Fibroblast of lung (primary cell): Measurements from ENCODE around the gene CAPG. TPM values are rescaled to one million over a fixed set of nuclear protein-coding genes. Genes with fewer than 3 reads are reported as not detected.

Source experiments
- DNase-seq, 2 donors: peaks; one replicate each; pipeline versions ENCODE4 v3.0.0 to v3.0.0-alpha.2; 2010; ENCODE audit warnings: low read depth in 2 of 2
- H2AFZ ChIP-seq: 2 replicates; pipeline ENCODE4 v1.5.1; 2012; ENCODE audit warnings: low read length, control low read depth, inconsistent platforms
- H3K27ac ChIP-seq: 2 replicates; pipeline ENCODE4 v1.5.1; 2011; ENCODE audit warnings: low read length, control low read depth; ENCODE audit not compliant: insufficient read depth
- H3K27me3 ChIP-seq: 2 replicates; pipeline ENCODE4 v1.5.1; 2011; ENCODE audit warnings: mild to moderate bottlenecking, low read length; ENCODE audit not compliant: control insufficient read depth, insufficient read depth
- H3K36me3 ChIP-seq: 2 replicates; pipeline ENCODE4 v1.5.1; 2011; ENCODE audit warnings: low read length; ENCODE audit not compliant: control insufficient read depth, insufficient read depth
- H3K4me1 ChIP-seq: 2 replicates; pipeline ENCODE4 v1.5.1; 2011; ENCODE audit warnings: low read length; ENCODE audit not compliant: control insufficient read depth, insufficient read depth; ENCODE audit errors: extremely low read depth
- H3K4me2 ChIP-seq: 2 replicates; pipeline ENCODE4 v1.5.1; 2011; ENCODE audit warnings: low read length, control low read depth; ENCODE audit not compliant: insufficient read depth; ENCODE audit errors: extremely low read depth
- H3K4me3 ChIP-seq, 4 experiments: fragments of 200-600 bp in 1 of 4; sonication (generic) in 1 of 4; replicated peaks in 1 of 4; 2 replicates each; pipeline ENCODE4 v1.5.1; 2011 to 2016; ENCODE audit warnings: low read length in 4 of 4, low read depth in 3 of 4, mild to moderate bottlenecking in 3 of 4, control low read depth in 2 of 4, inconsistent platforms in 1 of 4, mixed read lengths in 1 of 4; ENCODE audit not compliant: insufficient read depth in 1 of 4; ENCODE audit errors: control extremely low read depth in 1 of 4
- H3K79me2 ChIP-seq: 2 replicates; pipeline ENCODE4 v1.5.1; 2012; ENCODE audit warnings: mild to moderate bottlenecking, low read length, inconsistent platforms; ENCODE audit not compliant: control insufficient read depth, insufficient read depth
- H3K9ac ChIP-seq: 2 replicates; pipeline ENCODE4 v1.5.1; 2011; ENCODE audit warnings: mild to moderate bottlenecking, low read length, control low read depth; ENCODE audit not compliant: insufficient read depth
- H3K9me3 ChIP-seq: 2 replicates; pipeline ENCODE4 v1.5.1; 2012; ENCODE audit warnings: low read depth, low read length; ENCODE audit not compliant: control insufficient read depth, insufficient read depth
- H4K20me1 ChIP-seq: 2 replicates; pipeline ENCODE4 v1.5.1; 2011; ENCODE audit warnings: low read length; ENCODE audit not compliant: control insufficient read depth, insufficient read depth; ENCODE audit errors: extremely low read depth
- CTCF ChIP-seq, 2 donors: IDR thresholded peaks in 1 of 2; conservative IDR thresholded peaks in 1 of 2; 1 replicate in 1 of 2; 2 replicates in 1 of 2; pipeline ENCODE4 v1.5.1; 2011 to 2012; ENCODE audit warnings: low read length in 2 of 2, control low read depth in 1 of 2, inconsistent platforms in 1 of 2, low read depth in 1 of 2, mild to moderate bottlenecking in 1 of 2
- EZH2 ChIP-seq: IDR thresholded peaks from 2 replicates; pipeline ENCODE4 v1.5.1; 2012; ENCODE audit warnings: low read length, control low read depth, mild to moderate bottlenecking; ENCODE audit errors: missing control alignments
- polyA minus RNA-seq: library from RNA; depleted of rRNA, polyadenylated mRNA; stranded (reverse); fragments of >200 nt; gene quantifications from 2 replicates; pipeline ENCODE4 v1.2.3, GENCODE V29; 2011; ENCODE audit warnings: low replicate concordance
- polyA plus RNA-seq, 2 donors: library from polyadenylated mRNA; depleted of rRNA in 1 of 2; stranded (reverse) in 1 of 2; unstranded in 1 of 2; fragments of >200 nt; gene quantifications; 2 replicates each; pipeline ENCODE4 v1.2.1, GENCODE V29; 2011 to 2012; ENCODE audit warnings: missing spikeins in 1 of 2
- total RNA-seq: library from RNA; depleted of rRNA; stranded (reverse); fragments of >200 nt; gene quantifications from 2 replicates; pipeline ENCODE4 v1.2.1, GENCODE V29; 2014

The CAPG gene, protein sequence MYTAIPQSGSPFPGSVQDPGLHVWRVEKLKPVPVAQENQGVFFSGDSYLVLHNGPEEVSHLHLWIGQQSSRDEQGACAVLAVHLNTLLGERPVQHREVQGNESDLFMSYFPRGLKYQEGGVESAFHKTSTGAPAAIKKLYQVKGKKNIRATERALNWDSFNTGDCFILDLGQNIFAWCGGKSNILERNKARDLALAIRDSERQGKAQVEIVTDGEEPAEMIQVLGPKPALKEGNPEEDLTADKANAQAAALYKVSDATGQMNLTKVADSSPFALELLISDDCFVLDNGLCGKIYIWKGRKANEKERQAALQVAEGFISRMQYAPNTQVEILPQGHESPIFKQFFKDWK
- 105 and 193 TPM in 2 replicates for total RNA-seq
- 43.8 and 159 TPM in 2 replicates for polyA plus RNA-seq
- polyA plus RNA-seq (2012): 64.0 and 211 TPM in 2 replicates
- polyA minus RNA-seq: 38.6 and 96.8 TPM in 2 replicates

DNA sequence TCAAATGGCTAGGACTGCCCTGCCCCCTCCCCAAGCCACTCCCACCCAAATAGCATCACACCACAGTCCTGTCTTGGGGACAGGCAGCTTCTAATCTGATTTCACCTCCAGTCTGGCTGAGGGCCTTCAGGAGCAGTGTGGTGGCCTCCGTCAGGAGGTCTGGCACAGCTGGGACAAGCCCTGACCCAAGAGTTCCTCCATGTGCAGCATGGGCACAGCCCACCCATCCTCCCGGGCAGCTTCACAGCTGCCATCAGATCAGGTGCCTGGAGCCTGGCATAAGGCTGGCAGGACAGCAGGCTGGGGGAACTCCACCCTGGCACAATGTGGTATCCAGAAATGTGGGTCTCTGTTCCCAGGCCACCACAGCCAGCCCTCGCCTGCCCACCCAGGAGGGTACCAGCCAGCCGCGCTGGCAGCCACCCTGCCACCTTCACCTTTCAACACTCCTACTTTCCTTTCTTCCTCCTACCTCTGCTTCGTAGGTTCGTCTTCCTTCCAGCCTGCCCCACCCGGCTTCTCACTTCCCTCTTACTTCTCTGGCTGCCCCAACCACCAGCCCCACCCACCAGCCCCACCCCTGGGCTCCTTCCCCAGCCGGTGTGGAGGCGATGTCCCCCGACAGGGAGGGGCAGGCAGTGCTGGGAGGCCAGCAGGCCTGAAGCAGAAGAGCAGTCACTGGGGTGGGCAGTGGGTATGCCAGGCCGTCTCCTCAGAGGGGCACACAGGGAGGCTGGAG lies at the start of gene CAPG:
TSS of gene CAPG (minus strand) at position 522 of the 739 bp plus-strand sequence. CDS start 8,221 bp downstream, outside the sequence.
- H3K9me3 ChIP-seq: no peaks in the 10 kb centered on the region
- H3K4me1 ChIP-seq: peaks cover 4% of the 10 kb centered on the region
- no peak within 1 kb of the TSS for H3K9ac ChIP-seq
- no peaks in the 10 kb centered on the region for H3K27me3 ChIP-seq
- no peak within 1 kb of the TSS for H3K4me2 ChIP-seq
- no peaks in the 10 kb centered on the region for H3K79me2 ChIP-seq
- no peak within 1 kb of the TSS for H3K4me3 ChIP-seq
- H2AFZ ChIP-seq: no peak within 1 kb of the TSS
- no peaks in the 10 kb centered on the region for H4K20me1 ChIP-seq
- TF ChIP-seq CTCF (conservative IDR thresholded peaks at IDR 0.05 in 1 of 2, IDR thresholded peaks at IDR 0.05 in 1 of 2; ENCODE audit: low read depth in 1 of 2, low read length in 2 of 2) (no peak), EZH2 (no peak)
- no peaks in the 10 kb centered on the region for H3K36me3 ChIP-seq
- H3K27ac ChIP-seq: no peak within 1 kb of the TSS
- DNase-seq: peak in 1 of 2 donors; percentile 23

DNA sequence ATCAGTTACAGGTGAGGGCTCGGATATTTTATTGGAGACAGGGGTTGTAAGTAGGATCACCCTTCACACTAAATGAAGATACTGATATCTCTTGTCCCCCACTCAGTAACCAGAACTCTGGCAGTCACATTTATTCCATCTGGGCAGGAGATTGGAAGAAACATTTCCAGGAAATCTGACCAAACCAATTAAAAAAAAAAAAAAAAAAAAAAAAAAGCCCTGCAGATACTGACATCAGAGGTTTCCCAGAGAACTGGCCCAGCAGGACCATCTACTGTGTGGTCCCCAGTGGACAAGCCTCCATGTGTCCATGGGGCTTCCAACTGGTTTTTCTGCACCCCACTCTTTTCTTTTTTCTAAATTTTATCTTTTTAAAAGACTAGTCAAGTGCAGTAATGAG lies 49.6 kb upstream of the CAPG start:
- Histone ChIP-seq H2AFZ (no peak overlapping the region), H3K36me3 (no peaks in the 10 kb centered on the region), H3K4me2 (no peak overlapping the region), H3K79me2 (no peaks in the 10 kb centered on the region), H4K20me1 (no peaks in the 10 kb centered on the region), H3K4me3 (no peak overlapping the region), H3K4me1 (no peaks in the 10 kb centered on the region), H3K27ac (no peak overlapping the region), H3K9me3 (no peaks in the 10 kb centered on the region), H3K27me3 (no peaks in the 10 kb centered on the region), H3K9ac (no peak overlapping the region)
- no peak for DNase-seq
- no peak for TF ChIP-seq EZH2
- TF ChIP-seq CTCF (conservative IDR thresholded peaks at IDR 0.05 in 1 of 2, IDR thresholded peaks at IDR 0.05 in 1 of 2; ENCODE audit: low read depth in 1 of 2, low read length in 2 of 2): no peak
